Hypothalamus (tissue), 51 donors: ENCODE results near the gene NFYC.
A peak's percentile ranks its signal among the peaks of the same experiment; 100 is the strongest.

Source experiments
- DNase-seq, 51 donors: peaks; one replicate each; lab custom pipeline; 2025; lab: John Stamatoyannopoulos, UW

The NFYC gene

GRCh38 chr1:40777224-40777970, 85.9 kb downstream of the NFYC start:
- no peak for DNase-seq

GRCh38 chr1:40780678-40781607, 89.4 kb downstream of the NFYC start:
- no peak for DNase-seq

GRCh38 chr1:40781608-40781971, 90.1 kb downstream of the NFYC start:
- DNase-seq, result no peak

- DNase-seq, result no peak
Measured at GRCh38 chr1:40782371-40782956, 91.0 kb downstream of the NFYC start.

- DNase-seq, result peak in 9 of 51 donors; percentile 15 to 44 (median 26)
Measured at GRCh38 chr1:40783001-40783905, 91.7 kb downstream of the NFYC start, which contains the start of gene KCNQ4. Gene KCNQ4, plus strand, starts transcription at chr1:40783787. Its CDS starts 307 bp downstream, at chr1:40784094.

GRCh38 chr1:40784141-40784770, 92.8 kb downstream of the NFYC start:
- no peak for DNase-seq

GRCh38 chr1:40784771-40785151, 93.3 kb downstream of the NFYC start:
- peak in 1 of 51 donors; percentile 20 for DNase-seq

GRCh38 chr1:40785446-40785845, 93.9 kb downstream of the NFYC start:
- no peak for DNase-seq

GRCh38 chr1:40786171-40786994, 94.9 kb downstream of the NFYC start:
- DNase-seq, result no peak

- DNase-seq, result no peak
Measured at GRCh38 chr1:40786995-40787705, 95.6 kb downstream of the NFYC start.

GRCh38 chr1:40787737-40788560, 96.4 kb downstream of the NFYC start:
- DNase-seq, result no peak

GRCh38 chr1:40788561-40789341, 97.2 kb downstream of the NFYC start:
- DNase-seq, result no peak

- DNase-seq, result no peak
Measured at GRCh38 chr1:40789342-40789598, 97.8 kb downstream of the NFYC start.

- no peak for DNase-seq
Measured at GRCh38 chr1:40789661-40790430, 98.3 kb downstream of the NFYC start.

GRCh38 chr1:40792036-40792435, 100.5 kb downstream of the NFYC start:
- DNase-seq, result no peak

GRCh38 chr1:40793617-40794016, 102.1 kb downstream of the NFYC start:
- DNase-seq, result no peak
